Peyer's patch (tissue), 4 donors: Measurements from ENCODE around the gene FKBP8. TPM values are rescaled to one million over a fixed set of nuclear protein-coding genes. Genes with fewer than 3 reads are reported as not detected.

Source experiments
- DNase-seq, 3 donors: peaks; one replicate each; pipeline ENCODE4 v3.0.0-alpha.2; 2017 to 2019
- H3K27ac ChIP-seq, 4 donors: fragments of 200-600 bp; sonication (generic); one replicate each; pipeline ENCODE4 v1.5.1; 2016 to 2019
- H3K27me3 ChIP-seq, 2 donors: fragments of 200-600 bp; sonication (generic); one replicate each; pipeline ENCODE4 v1.5.1; 2019
- H3K36me3 ChIP-seq, 3 donors: fragments of 200-600 bp; sonication (generic); one replicate each; pipeline ENCODE4 v1.5.1; 2016 to 2019
- H3K4me1 ChIP-seq, 4 donors: fragments of 200-600 bp; sonication (generic); one replicate each; pipeline ENCODE4 v1.5.1; 2016 to 2019
- H3K4me3 ChIP-seq, 4 donors: fragments of 200-600 bp; sonication (generic); 1 replicate in 3 of 4; 2 replicates in 1 of 4; pipeline ENCODE4 v1.5.1; 2016 to 2019; ENCODE audit warnings: mild to moderate bottlenecking in 1 of 4
- H3K9me3 ChIP-seq, 4 donors: fragments of 200-600 bp; sonication (generic); one replicate each; pipeline ENCODE4 v1.5.1; 2016 to 2019; ENCODE audit warnings: mild to moderate bottlenecking in 1 of 4
- POLR2A ChIP-seq, 2 donors: fragments of 450-650 bp; IDR thresholded peaks; one replicate each; pipeline ENCODE4 v1.5.1; 2017; ENCODE audit warnings: antibody characterized with exemption in 2 of 2, mild to moderate bottlenecking in 2 of 2, moderate library complexity in 2 of 2
- total RNA-seq, 4 donors: library from RNA; depleted of rRNA; stranded (reverse); fragments of >200 nt; gene quantifications; one replicate each; pipeline ENCODE4 v1.1.0, GENCODE V29; 2016
- TF ChIP-seq, protein P1 (sequence below), 6 experiments: fragments of 450-650 bp in 4 of 6; fragments of 200-600 bp in 2 of 6; sonication (generic) in 1 of 6; IDR thresholded peaks; one replicate each; pipeline ENCODE4 v1.5.1; 2017 to 2019; ENCODE audit warnings: antibody characterized with exemption in 6 of 6, mild to moderate bottlenecking in 3 of 6, moderate library complexity in 1 of 6

Gene FKBP8
- total RNA-seq, 4 donors from 2014 or later: 231 to 333 (median 264) TPM

DNA sequence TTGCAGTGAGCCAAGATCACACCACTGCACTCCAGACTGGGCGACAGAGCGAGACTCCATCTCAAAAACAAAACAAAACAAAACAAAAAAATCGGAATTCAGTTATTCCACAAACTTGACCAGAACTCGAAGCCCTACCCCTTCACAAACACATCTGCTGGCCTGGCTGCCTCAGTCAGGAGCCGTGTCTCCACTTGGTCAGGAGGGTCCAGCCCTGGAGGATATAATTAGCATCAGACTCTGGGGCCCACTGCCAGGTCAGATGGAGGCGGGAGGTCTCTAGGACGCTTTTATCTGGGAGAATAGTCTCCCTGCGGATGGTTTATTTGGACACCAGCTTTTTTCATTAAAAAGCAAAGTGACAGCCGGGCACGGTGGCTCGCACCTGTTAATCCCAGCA, 29.5 kb downstream of the FKBP8 start:
- Histone ChIP-seq H3K27ac (peak overlapping the region in 2 of 4 donors; percentile 21 to 86), H3K4me3 (no peak overlapping the region), H3K9me3 (no peaks in the 10 kb centered on the region), H3K36me3 (no peaks in the 10 kb centered on the region), H3K4me1 (peaks cover 5 to 80% (median 18%) of the 10 kb centered on the region in 4 donors), H3K27me3 (no peaks in the 10 kb centered on the region)
- no peak for DNase-seq
- TF ChIP-seq POLR2A (IDR thresholded peaks at IDR 0.05): no peak
- TF ChIP-seq, protein P1, sequence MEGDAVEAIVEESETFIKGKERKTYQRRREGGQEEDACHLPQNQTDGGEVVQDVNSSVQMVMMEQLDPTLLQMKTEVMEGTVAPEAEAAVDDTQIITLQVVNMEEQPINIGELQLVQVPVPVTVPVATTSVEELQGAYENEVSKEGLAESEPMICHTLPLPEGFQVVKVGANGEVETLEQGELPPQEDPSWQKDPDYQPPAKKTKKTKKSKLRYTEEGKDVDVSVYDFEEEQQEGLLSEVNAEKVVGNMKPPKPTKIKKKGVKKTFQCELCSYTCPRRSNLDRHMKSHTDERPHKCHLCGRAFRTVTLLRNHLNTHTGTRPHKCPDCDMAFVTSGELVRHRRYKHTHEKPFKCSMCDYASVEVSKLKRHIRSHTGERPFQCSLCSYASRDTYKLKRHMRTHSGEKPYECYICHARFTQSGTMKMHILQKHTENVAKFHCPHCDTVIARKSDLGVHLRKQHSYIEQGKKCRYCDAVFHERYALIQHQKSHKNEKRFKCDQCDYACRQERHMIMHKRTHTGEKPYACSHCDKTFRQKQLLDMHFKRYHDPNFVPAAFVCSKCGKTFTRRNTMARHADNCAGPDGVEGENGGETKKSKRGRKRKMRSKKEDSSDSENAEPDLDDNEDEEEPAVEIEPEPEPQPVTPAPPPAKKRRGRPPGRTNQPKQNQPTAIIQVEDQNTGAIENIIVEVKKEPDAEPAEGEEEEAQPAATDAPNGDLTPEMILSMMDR (IDR thresholded peaks at IDR 0.05): no peak

DNA sequence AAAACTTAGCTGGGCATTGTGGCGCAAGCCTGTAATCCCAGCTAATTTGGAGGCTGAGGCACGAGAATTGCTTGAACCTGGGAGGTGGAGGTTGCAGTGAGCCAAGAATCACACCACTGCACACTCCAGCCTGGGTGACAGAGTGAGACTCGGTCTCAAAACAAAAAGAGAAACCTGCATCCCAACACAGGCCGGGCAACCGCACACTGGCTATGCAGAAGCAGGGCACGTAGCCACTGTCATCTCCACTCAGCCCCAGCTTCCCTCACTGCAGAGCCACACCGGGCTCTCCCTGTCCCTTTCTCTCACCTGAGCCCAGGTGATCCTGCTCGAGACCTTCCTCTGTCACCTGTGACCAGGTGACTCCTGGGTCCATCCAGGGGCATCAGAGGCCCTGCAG, 33.2 kb downstream of the FKBP8 start:
- no peaks in the 10 kb centered on the region for H3K36me3 ChIP-seq
- no peaks in the 10 kb centered on the region for H3K27me3 ChIP-seq
- no peak for DNase-seq
- H3K4me3 ChIP-seq: no peak overlapping the region
- TF ChIP-seq POLR2A (IDR thresholded peaks at IDR 0.05): no peak
- no peaks in the 10 kb centered on the region for H3K9me3 ChIP-seq
- H3K27ac ChIP-seq: peak overlapping the region in 1 of 4 donors; percentile 6
- peaks cover 19 to 84% (median 37%) of the 10 kb centered on the region in 4 donors for H3K4me1 ChIP-seq

DNA sequence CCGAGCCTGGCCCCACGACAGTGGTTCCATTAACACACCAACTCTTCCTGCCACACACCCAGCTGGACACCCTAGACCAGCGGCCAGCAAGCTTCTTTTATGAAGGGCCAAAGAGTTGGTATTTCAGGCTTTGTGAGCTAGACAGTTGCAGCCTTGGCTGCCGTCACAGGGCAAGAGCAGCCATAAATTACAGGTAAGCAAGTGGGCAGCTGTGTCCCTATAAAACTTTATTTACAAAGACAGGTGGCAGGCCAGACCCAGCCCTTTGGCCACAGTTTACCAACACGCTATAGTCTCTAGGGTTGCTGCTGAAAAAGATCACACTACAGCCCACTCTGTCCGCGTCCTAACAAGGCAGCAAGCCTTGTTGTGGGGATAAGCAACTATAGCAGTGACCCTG, 34.8 kb downstream of the FKBP8 start:
- TF ChIP-seq POLR2A (IDR thresholded peaks at IDR 0.05): no peak
- TF ChIP-seq, protein P1 (IDR thresholded peaks at IDR 0.05): no peak
- no peak for DNase-seq
- Histone ChIP-seq H3K27ac (peak overlapping the region in 2 of 4 donors; percentile 83 to 91), H3K4me3 (no peak overlapping the region), H3K27me3 (no peaks in the 10 kb centered on the region), H3K4me1 (peaks cover 26 to 84% (median 45%) of the 10 kb centered on the region in 4 donors), H3K9me3 (no peaks in the 10 kb centered on the region), H3K36me3 (no peaks in the 10 kb centered on the region)

DNA sequence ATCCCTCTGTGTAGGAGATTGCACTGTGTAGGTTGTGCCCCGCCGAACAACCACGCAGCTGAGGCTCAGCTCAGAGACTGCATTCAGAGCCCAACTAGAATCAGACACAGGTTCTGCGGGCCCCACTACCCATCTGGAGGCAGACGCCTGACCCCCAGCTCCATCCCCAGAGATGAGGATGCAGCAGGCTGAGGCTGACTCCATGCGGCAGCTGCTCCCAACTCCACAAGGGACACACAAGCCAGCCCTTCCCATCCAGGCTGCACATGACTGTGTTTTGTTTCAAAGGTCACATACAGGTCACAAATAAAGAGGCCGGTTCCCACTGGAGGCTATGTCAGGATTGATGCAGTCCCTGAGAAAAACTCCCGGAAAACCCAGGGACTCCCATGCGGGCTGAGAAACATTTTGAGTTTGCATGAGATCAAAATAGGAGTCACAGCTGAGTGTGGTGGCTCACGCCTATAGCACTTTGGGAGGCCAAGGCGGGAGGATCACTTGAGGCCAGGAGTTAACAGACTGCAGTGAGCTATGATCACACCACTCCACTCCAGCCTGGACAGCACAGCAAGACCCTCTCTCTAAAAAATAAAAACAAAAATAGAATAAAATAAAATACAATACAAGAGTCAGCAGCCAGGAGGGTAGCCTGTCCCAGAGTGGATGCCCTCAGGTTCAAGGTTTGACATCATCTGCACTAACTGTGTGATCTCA, 35.5 kb downstream of the FKBP8 start:
- TF ChIP-seq POLR2A (IDR thresholded peaks at IDR 0.05): no peak
- TF ChIP-seq, protein P1 (IDR thresholded peaks at IDR 0.05): peak in 3 of 6 experiments; percentile 15 to 32 (median 17)
- Histone ChIP-seq H3K4me3 (no peak overlapping the region), H3K9me3 (no peaks in the 10 kb centered on the region), H3K27ac (peak overlapping the region; percentile 50 to 91 (median 76)), H3K27me3 (no peaks in the 10 kb centered on the region), H3K36me3 (no peaks in the 10 kb centered on the region), H3K4me1 (peaks cover 28 to 84% (median 50%) of the 10 kb centered on the region in 4 donors)
- DNase-seq: peak in 2 of 3 donors; percentile 61 to 66

DNA sequence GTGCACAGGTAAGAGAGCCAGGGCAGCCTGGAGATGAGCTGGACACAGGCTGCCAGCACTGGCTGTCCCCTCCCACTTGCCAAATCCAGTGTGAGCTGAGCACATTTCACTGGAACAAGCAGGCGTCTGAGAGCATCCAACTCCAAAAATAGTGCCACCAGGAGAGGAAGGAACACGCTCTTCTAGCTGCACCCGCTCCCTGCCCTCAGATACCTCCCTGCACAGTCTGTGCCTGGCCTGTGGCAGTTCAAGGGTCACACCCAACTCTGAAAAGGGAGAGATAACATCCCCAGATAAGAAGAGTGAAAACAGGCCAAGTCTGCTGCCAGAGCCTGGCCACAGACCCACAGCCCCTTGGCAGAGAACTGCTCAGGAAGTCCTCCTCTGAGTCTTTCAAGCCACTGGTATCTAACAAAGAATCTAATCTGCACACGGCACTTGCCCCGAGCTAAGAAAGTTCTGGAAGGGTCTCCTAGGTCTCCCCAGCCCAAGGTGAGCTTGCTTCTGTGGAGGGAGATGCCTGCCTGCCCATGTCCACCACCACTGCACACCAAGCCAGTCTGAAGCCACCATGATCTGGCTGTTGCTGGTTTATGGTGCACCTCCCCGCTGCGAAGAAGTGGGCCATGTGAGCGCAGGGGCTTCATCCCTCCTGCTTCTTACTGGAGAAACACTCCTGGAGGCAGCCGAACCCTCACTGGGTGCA, 36.2 kb downstream of the FKBP8 start:
- Histone ChIP-seq H3K36me3 (no peaks in the 10 kb centered on the region), H3K27me3 (no peaks in the 10 kb centered on the region), H3K4me3 (peak overlapping the region in 1 of 4 donors; percentile 3), H3K9me3 (no peaks in the 10 kb centered on the region), H3K27ac (peak overlapping the region; percentile 50 to 91 (median 76)), H3K4me1 (peaks cover 28 to 84% (median 52%) of the 10 kb centered on the region in 4 donors)
- peak in 2 of 3 donors; percentile 71 to 78 for DNase-seq
- TF ChIP-seq POLR2A (IDR thresholded peaks at IDR 0.05): peak in 1 of 2 donors; percentile 25
- TF ChIP-seq, protein P1 (IDR thresholded peaks at IDR 0.05): no peak
